K562 (cell line): ENCODE data around the gene ADK. TPM values are rescaled to one million over a fixed set of nuclear protein-coding genes. Genes with fewer than 3 reads are reported as not detected.

Experiments
- ATAC-seq: fragments of 200-7000 bp; cut with Tn5 transposase; 3 replicates; pipeline ENCODE4 v1.9.1; 2020; ENCODE audit warnings: moderate library complexity
- BruUV-seq: library from RNA; stranded (reverse); fragments of 400-500 nt; replicated peaks from 2 replicates; lab custom pipeline; 2021; lab: Mats Ljungman, UMichigan
- CTCF ChIA-PET: fragments of 300-600 bp; formaldehyde crosslinking; extraction: SDS; loops from one replicate; lab custom pipeline; 2021; ENCODE audit warnings: low intra/inter-chr PET ratio; lab: Yijun Ruan, JAX
- POLR2A ChIA-PET: fragments of 300-600, 350-650 bp; sonication (Branson Sonifier 250); formaldehyde crosslinking; extraction: SDS; loops from one replicate; lab custom pipeline; 2021; ENCODE audit warnings: antibody characterized with exemption, inconsistent platforms; lab: Yijun Ruan, JAX
- DNase-seq, 4 experiments: peaks; one replicate each; pipeline versions ENCODE4 v3.0.0 to v3.0.0-alpha.2; 2011 to 2018; ENCODE audit warnings: low spot score in 3 of 4, mixed read lengths in 3 of 4; ENCODE audit errors: extremely low read depth in 1 of 4
- FAIRE-seq: peaks from 2 replicates; lab custom pipeline; 2011; peaks lifted over from hg19 to GRCh38; lab: Jason Lieb, UNC
- H2AFZ ChIP-seq: 2 replicates; pipeline ENCODE4 v1.6.0; 2011; ENCODE audit warnings: low read depth, low read length, control low read depth, inconsistent platforms
- H3K27ac ChIP-seq: fragments of 200-600 bp; 3 replicates; pipeline ENCODE4 v1.8.0; 2011; ENCODE audit warnings: low read depth, mild to moderate bottlenecking, control low read depth, inconsistent platforms, low read length, moderate library complexity, mixed read lengths; ENCODE audit errors: extremely low read depth
- H3K27me3 ChIP-seq, 2 experiments: fragments of 300-600 bp in 1 of 2; 2 replicates in 1 of 2; 3 replicates in 1 of 2; pipeline versions ENCODE4 v1.6.0 to v1.8.0; 2011; ENCODE audit warnings: inconsistent platforms in 2 of 2, low read length in 2 of 2, mild to moderate bottlenecking in 1 of 2, mixed read lengths in 1 of 2, moderate library complexity in 1 of 2; ENCODE audit not compliant: control insufficient read depth in 2 of 2, insufficient read depth in 2 of 2
- H3K36me3 ChIP-seq: fragments of 300-600 bp; 3 replicates; pipeline ENCODE4 v1.8.0; 2011; ENCODE audit warnings: mild to moderate bottlenecking, low read length, inconsistent platforms; ENCODE audit not compliant: control insufficient read depth, insufficient read depth
- H3K4me1 ChIP-seq, 2 experiments: fragments of 200-600 bp in 1 of 2; replicated peaks in 1 of 2; 2 replicates in 1 of 2; 3 replicates in 1 of 2; pipeline versions ENCODE4 v1.5.1 to v1.8.0; 2011; ENCODE audit warnings: inconsistent platforms in 2 of 2, low read length in 2 of 2, mild to moderate bottlenecking in 1 of 2, mixed read lengths in 1 of 2, moderate library complexity in 1 of 2; ENCODE audit not compliant: control insufficient read depth in 2 of 2, insufficient read depth in 2 of 2
- H3K4me2 ChIP-seq: 2 replicates; pipeline ENCODE4 v1.6.1; 2011; ENCODE audit warnings: low read length, control low read depth, inconsistent platforms, mixed read lengths; ENCODE audit not compliant: insufficient read depth
- H3K4me3 ChIP-seq: fragments of 200-600 bp; sonication (generic), shearing (Covaris generic); 2 replicates; pipeline ENCODE4 v1.5.1; 2016; ENCODE audit warnings: control low read depth, inconsistent platforms
- H3K79me2 ChIP-seq: fragments of 200-600 bp; 3 replicates; pipeline ENCODE4 v1.8.0; 2011; ENCODE audit warnings: low read length, inconsistent platforms; ENCODE audit not compliant: control insufficient read depth, insufficient read depth
- H3K9ac ChIP-seq, 2 experiments: 2 replicates each; pipeline versions ENCODE4 v1.6.0 to v1.6.1; 2011; ENCODE audit warnings: low read depth in 2 of 2, low read length in 2 of 2, control low read depth in 1 of 2, inconsistent platforms in 1 of 2, mild to moderate bottlenecking in 1 of 2, mixed read lengths in 1 of 2; ENCODE audit not compliant: insufficient read depth in 1 of 2
- H3K9me1 ChIP-seq: one replicate; pipeline ENCODE4 v1.6.0; 2011; ENCODE audit warnings: inconsistent platforms, mild to moderate bottlenecking, low read length, moderate library complexity; ENCODE audit not compliant: control insufficient read depth, insufficient read depth
- H3K9me3 ChIP-seq: replicated peaks from 2 replicates; pipeline ENCODE4 v1.5.1; 2011; ENCODE audit warnings: low read depth, low read length, inconsistent platforms; ENCODE audit not compliant: control insufficient read depth, insufficient read depth
- H4K20me1 ChIP-seq: replicated peaks from 2 replicates; pipeline ENCODE4 v1.6.1; 2011; ENCODE audit warnings: low read length, inconsistent platforms, mixed read lengths; ENCODE audit not compliant: control insufficient read depth, insufficient read depth
- BACH1 ChIP-seq: fragments of 200-800 bp; sonication (Bioruptor generic); IDR thresholded peaks from 2 replicates; pipeline ENCODE4 v1.6.1; 2016; ENCODE audit warnings: missing genetic modification characterization, missing compliant biosample characterization
- DACH1 ChIP-seq: fragments of 450-650 bp; IDR thresholded peaks from 2 replicates; pipeline ENCODE4 v1.6.1; 2018; ENCODE audit not compliant: partially characterized antibody
- ELF2 ChIP-seq: fragments of 250-450 bp; sonication (Bioruptor Pico); IDR thresholded peaks from 2 replicates; pipeline ENCODE4 v1.5.0; 2021; ENCODE audit warnings: mild to moderate bottlenecking
- EP300 ChIP-seq: IDR thresholded peaks from 2 replicates; pipeline ENCODE4 v1.6.1; 2012; ENCODE audit warnings: low read length, improper control_type of control experiment
- FOXA1 ChIP-seq: fragments of 450-650 bp; IDR thresholded peaks from 2 replicates; pipeline ENCODE4 v1.6.1; 2016; ENCODE audit warnings: mild to moderate bottlenecking, borderline replicate concordance
- MEF2A ChIP-seq: IDR thresholded peaks from 2 replicates; pipeline ENCODE4 v1.6.1; 2011; ENCODE audit warnings: low read depth, mild to moderate bottlenecking, low read length, moderate library complexity; ENCODE audit not compliant: control insufficient read depth
- ZNF140 ChIP-seq: fragments of 250-450 bp; sonication (Bioruptor Pico); IDR thresholded peaks from 2 replicates; pipeline ENCODE4 v1.8.0; 2021; ENCODE audit warnings: moderate library complexity, mild to moderate bottlenecking, inconsistent platforms
- ZNF583 ChIP-seq: fragments of 250-450 bp; sonication (Bioruptor Pico); IDR thresholded peaks from 2 replicates; pipeline ENCODE4 v1.4.0; 2020
- WGBS: fragments of 100-300 bp; shearing (Covaris generic); methylation state at CpG from one replicate; pipeline ENCODE4 v1.1.6; 2016; ENCODE audit warnings: low coverage, mixed read lengths; ENCODE audit not compliant: insufficient coverage; ENCODE audit errors: missing lambda C conversion rate; 5-methylcytosine and 5-hydroxymethylcytosine counted together
- in situ Hi-C: fragments of 300-500 bp; cut with MboI; formaldehyde crosslinking; loops from 4 replicates; pipeline ENCODE4 v1.15.0; 2018; ENCODE audit warnings: inconsistent platforms, mixed read lengths
- intact Hi-C: fragments of 100-400 bp; cut with micrococcal nuclease; formaldehyde crosslinking; loops from 2 replicates; pipeline ENCODE4 v1.14.2; 2022
- polyA plus RNA-seq, 8 experiments: library from polyadenylated mRNA; depleted of rRNA in 4 of 8; stranded (reverse) in 5 of 8; unstranded in 3 of 8; fragments of >200 nt; fragmentation: Nextera tagmentation in 2 of 8; fragmentation: Illumina TruSeq in 1 of 8; extraction: Ambion mirVana in 2 of 8; extraction: Trizol in 1 of 8; gene quantifications; 2 replicates each; pipeline versions ENCODE4 v1.2.1 to v1.2.3, GENCODE V29; 2011 to 2014; ENCODE audit warnings: inconsistent platforms in 1 of 8, missing spikeins in 1 of 8
- total RNA-seq, 7 experiments: library from RNA; depleted of rRNA in 6 of 7; stranded (reverse); fragments of >200 nt in 6 of 7; fragmentation: Illumina TruSeq in 2 of 7; extraction: Trizol in 2 of 7; gene quantifications; 2 replicates each; pipeline versions ENCODE4 v1.2.1 to v1.2.3, GENCODE V29; 2011 to 2021; ENCODE audit warnings: low replicate concordance in 1 of 7
- TF ChIP-seq, protein P1 (sequence below): fragments of 450-650 bp; formaldehyde crosslinking; IDR thresholded peaks from 2 replicates; pipeline ENCODE4 v1.4.0; 2020; ENCODE audit warnings: mild to moderate bottlenecking, moderate library complexity
- TF ChIP-seq, protein P2 (sequence below): fragments of 450-650 bp; IDR thresholded peaks from 2 replicates; pipeline ENCODE4 v1.6.1; 2016; ENCODE audit warnings: mild to moderate bottlenecking
- TF ChIP-seq, protein P3 (sequence below): sonication (generic); formaldehyde crosslinking; IDR thresholded peaks from 2 replicates; pipeline ENCODE4 v1.8.1; 2023; ENCODE audit warnings: missing genetic modification reagents, mild to moderate bottlenecking, borderline replicate concordance
- TF ChIP-seq, protein P4 (sequence below): fragments of 450-650 bp; IDR thresholded peaks from 2 replicates; pipeline ENCODE4 v1.6.1; 2017; ENCODE audit warnings: mild to moderate bottlenecking, moderate library complexity

Gene ADK
- total and polyA plus RNA-seq, 9 of the 15 experiments (the other 6 are each of a cell fraction or from before 2014, with no cell fraction given) = 54.2 to 97.8 (median 73.6) TPM

DNA sequence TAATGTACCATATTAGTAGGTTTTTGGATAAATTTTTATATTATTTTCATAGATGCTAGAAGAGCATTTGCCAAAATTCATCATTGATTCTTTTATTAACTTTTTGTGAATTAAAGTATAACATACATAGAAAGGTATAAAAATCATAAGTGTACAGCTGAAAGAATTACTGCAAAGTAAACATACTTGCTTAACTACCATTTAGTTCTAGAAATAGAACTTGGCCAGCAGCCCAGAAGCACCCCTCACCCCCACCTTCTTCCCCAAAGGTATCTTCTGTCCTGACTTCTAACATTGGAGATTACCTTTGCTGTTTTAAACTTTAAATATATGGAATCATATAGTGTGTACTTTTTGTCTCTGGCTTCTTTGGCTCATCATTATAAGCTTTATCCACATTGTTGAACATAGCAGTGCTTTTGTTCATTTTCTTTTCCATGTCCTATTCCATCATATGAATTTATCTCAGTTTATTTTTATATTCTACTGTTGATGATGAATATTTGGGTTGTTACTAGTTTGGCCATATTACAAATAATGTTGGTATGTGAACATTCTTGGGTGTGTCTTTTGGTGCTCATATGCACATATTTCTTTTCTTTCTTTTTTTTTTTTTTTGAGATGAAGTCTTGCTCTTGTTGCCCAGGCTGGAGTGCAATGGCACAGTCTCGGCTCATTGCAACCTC lies 142.8 kb downstream of the ADK start:
- Histone ChIP-seq H2AFZ (no peak overlapping the region), H3K9ac (no peak overlapping the region), H3K9me3 (no peaks in the 10 kb centered on the region), H4K20me1 (no peaks in the 10 kb centered on the region), H3K27ac (no peak overlapping the region), H3K27me3 (no peaks in the 10 kb centered on the region), H3K4me2 (no peak overlapping the region), H3K4me3 (no peak overlapping the region), H3K9me1 (no peaks in the 10 kb centered on the region), H3K4me1 (peaks cover 3 to 7% of the 10 kb centered on the region in 2 experiments; a peak in 2 of 5 replicates), H3K79me2 (no peaks in the 10 kb centered on the region), H3K36me3 (no peaks in the 10 kb centered on the region)
- no TSS peak for BruUV-seq
- in situ Hi-C loops = no loop called here
- WGBS = 67% methylated on average over 1 of the region's 1 CpG
- ChIA-PET POLR2A (no interaction called here), CTCF (no interaction called here)
- intact Hi-C loops = no loop called here
- FAIRE-seq (no peak), ATAC-seq (peak; percentile 57), DNase-seq (peak in 2 of 4 experiments; percentile 38 to 53)
- TF ChIP-seq, protein P1, sequence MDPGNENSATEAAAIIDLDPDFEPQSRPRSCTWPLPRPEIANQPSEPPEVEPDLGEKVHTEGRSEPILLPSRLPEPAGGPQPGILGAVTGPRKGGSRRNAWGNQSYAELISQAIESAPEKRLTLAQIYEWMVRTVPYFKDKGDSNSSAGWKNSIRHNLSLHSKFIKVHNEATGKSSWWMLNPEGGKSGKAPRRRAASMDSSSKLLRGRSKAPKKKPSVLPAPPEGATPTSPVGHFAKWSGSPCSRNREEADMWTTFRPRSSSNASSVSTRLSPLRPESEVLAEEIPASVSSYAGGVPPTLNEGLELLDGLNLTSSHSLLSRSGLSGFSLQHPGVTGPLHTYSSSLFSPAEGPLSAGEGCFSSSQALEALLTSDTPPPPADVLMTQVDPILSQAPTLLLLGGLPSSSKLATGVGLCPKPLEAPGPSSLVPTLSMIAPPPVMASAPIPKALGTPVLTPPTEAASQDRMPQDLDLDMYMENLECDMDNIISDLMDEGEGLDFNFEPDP (CRISPR knock-in tag) = no peak
- TF ChIP-seq, protein P2, sequence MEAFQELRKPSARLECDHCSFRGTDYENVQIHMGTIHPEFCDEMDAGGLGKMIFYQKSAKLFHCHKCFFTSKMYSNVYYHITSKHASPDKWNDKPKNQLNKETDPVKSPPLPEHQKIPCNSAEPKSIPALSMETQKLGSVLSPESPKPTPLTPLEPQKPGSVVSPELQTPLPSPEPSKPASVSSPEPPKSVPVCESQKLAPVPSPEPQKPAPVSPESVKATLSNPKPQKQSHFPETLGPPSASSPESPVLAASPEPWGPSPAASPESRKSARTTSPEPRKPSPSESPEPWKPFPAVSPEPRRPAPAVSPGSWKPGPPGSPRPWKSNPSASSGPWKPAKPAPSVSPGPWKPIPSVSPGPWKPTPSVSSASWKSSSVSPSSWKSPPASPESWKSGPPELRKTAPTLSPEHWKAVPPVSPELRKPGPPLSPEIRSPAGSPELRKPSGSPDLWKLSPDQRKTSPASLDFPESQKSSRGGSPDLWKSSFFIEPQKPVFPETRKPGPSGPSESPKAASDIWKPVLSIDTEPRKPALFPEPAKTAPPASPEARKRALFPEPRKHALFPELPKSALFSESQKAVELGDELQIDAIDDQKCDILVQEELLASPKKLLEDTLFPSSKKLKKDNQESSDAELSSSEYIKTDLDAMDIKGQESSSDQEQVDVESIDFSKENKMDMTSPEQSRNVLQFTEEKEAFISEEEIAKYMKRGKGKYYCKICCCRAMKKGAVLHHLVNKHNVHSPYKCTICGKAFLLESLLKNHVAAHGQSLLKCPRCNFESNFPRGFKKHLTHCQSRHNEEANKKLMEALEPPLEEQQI = no peak
- TF ChIP-seq ZNF140 (no peak), EP300 (peak; percentile 27; the same call in 1 of the 2 replicates), ELF2 (no peak), BACH1 (no peak), MEF2A (peak; percentile 95), ZNF583 (no peak), DACH1 (no peak), FOXA1 (0 out of 2 replicates have a peak, but pooled peaks have one; percentile 37)
- TF ChIP-seq, protein P3, sequence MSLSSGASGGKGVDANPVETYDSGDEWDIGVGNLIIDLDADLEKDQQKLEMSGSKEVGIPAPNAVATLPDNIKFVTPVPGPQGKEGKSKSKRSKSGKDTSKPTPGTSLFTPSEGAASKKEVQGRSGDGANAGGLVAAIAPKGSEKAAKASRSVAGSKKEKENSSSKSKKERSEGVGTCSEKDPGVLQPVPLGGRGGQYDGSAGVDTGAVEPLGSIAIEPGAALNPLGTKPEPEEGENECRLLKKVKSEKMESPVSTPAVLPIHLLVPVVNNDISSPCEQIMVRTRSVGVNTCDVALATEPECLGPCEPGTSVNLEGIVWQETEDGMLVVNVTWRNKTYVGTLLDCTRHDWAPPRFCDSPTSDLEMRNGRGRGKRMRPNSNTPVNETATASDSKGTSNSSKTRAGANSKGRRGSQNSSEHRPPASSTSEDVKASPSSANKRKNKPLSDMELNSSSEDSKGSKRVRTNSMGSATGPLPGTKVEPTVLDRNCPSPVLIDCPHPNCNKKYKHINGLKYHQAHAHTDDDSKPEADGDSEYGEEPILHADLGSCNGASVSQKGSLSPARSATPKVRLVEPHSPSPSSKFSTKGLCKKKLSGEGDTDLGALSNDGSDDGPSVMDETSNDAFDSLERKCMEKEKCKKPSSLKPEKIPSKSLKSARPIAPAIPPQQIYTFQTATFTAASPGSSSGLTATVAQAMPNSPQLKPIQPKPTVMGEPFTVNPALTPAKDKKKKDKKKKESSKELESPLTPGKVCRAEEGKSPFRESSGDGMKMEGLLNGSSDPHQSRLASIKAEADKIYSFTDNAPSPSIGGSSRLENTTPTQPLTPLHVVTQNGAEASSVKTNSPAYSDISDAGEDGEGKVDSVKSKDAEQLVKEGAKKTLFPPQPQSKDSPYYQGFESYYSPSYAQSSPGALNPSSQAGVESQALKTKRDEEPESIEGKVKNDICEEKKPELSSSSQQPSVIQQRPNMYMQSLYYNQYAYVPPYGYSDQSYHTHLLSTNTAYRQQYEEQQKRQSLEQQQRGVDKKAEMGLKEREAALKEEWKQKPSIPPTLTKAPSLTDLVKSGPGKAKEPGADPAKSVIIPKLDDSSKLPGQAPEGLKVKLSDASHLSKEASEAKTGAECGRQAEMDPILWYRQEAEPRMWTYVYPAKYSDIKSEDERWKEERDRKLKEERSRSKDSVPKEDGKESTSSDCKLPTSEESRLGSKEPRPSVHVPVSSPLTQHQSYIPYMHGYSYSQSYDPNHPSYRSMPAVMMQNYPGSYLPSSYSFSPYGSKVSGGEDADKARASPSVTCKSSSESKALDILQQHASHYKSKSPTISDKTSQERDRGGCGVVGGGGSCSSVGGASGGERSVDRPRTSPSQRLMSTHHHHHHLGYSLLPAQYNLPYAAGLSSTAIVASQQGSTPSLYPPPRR (CRISPR knock-in tag) = no peak
- TF ChIP-seq, protein P4, sequence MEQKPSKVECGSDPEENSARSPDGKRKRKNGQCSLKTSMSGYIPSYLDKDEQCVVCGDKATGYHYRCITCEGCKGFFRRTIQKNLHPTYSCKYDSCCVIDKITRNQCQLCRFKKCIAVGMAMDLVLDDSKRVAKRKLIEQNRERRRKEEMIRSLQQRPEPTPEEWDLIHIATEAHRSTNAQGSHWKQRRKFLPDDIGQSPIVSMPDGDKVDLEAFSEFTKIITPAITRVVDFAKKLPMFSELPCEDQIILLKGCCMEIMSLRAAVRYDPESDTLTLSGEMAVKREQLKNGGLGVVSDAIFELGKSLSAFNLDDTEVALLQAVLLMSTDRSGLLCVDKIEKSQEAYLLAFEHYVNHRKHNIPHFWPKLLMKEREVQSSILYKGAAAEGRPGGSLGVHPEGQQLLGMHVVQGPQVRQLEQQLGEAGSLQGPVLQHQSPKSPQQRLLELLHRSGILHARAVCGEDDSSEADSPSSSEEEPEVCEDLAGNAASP = no peak
